Pancreas (tissue), 10 donors: ENCODE data around the gene IZUMO1. TPM values are rescaled to one million over a fixed set of nuclear protein-coding genes. Genes with fewer than 3 reads are reported as not detected.
A peak's percentile ranks its signal among the peaks of the same experiment; 100 is the strongest.
"Not testable (repeated sequence)": the region's sequence is repeated elsewhere in the genome, so short reads cannot be mapped to it uniquely, and the experiment has no call there.

Experiments used
- ATAC-seq, 4 donors: fragments of 200-7000 bp; cut with Tn5 transposase; one replicate each; pipeline versions ENCODE4 v1.8.0 to v1.9.1; 2020; ENCODE audit warnings: mild to moderate bottlenecking in 4 of 4, moderate library complexity in 4 of 4
- DNase-seq, 6 donors: peaks; one replicate each; pipeline ENCODE4 v3.0.0-alpha.2; 2020
- FAIRE-seq: peaks from 2 replicates; lab custom pipeline; 2012; peaks lifted over from hg19 to GRCh38; lab: Jason Lieb, UNC
- H3K27ac ChIP-seq, 4 donors: fragments of 200-600 bp; sonication (generic); 1 replicate in 3 of 4; 2 replicates in 1 of 4; pipeline versions ENCODE4 v1.5.0 to v1.8.0; 2020
- H3K27me3 ChIP-seq, 4 donors: fragments of 200-600 bp; one replicate each; pipeline ENCODE4 v1.8.0; 2021
- H3K36me3 ChIP-seq, 3 donors: fragments of 200-600 bp; sonication (generic) in 1 of 3; one replicate each; pipeline versions ENCODE4 v1.5.0 to v1.8.0; 2020 to 2021
- H3K4me1 ChIP-seq, 3 donors: fragments of 200-600 bp; one replicate each; pipeline ENCODE4 v1.8.0; 2021
- H3K4me3 ChIP-seq, 4 donors: fragments of 200-600 bp; sonication (generic) in 2 of 4; one replicate each; pipeline versions ENCODE4 v1.5.0 to v1.8.0; 2020 to 2021
- H3K9me3 ChIP-seq, 4 donors: fragments of 200-600 bp; one replicate each; pipeline ENCODE4 v1.8.0; 2021
- CTCF ChIP-seq, 4 donors: fragments of 200-600 bp; sonication (generic) in 3 of 4; IDR thresholded peaks; one replicate each; pipeline versions ENCODE4 v1.5.0 to v1.8.0; 2021; ENCODE audit warnings: antibody characterized with exemption in 4 of 4
- WGBS, 2 donors: extraction: QIAGEN DNeasy Blood & Tissue Kit; methylation state at CpG; one replicate each; pipeline ENCODE4 v1.1.7; 2013; 5-methylcytosine and 5-hydroxymethylcytosine counted together
- intact Hi-C, 3 donors: fragments of 100-400 bp; cut with DNase I; formaldehyde crosslinking; loops; one replicate each; pipeline versions ENCODE4 v1.11.1 to v1.14.2; 2022
- polyA plus RNA-seq, 2 donors: library from polyadenylated mRNA; stranded (reverse); fragments of 200-250 nt; gene quantifications; one replicate each; pipeline ENCODE4 v1.2.3, GENCODE V29; 2013
- total RNA-seq, 6 donors: library from RNA; stranded (reverse); fragmentation: NEBNext Ultra II Directional in 4 of 6; extraction: Animal tissue kit (Norgen Biotek cat#: 25700) in 4 of 6; gene quantifications; one replicate each; pipeline versions ENCODE4 v1.2.1 to v1.2.4, GENCODE V29; 2021 to 2023
- donor health status: healthy with polysubstance abuse.
- donor health status: DM: no; HTN: no; CAD: no; lungs with moderate emphysema.
- donor health status: DM: no; HTN: no; CAD: no.
- donor health status: control.
- donor health status: control.
- donor health status: Bipolar disorder and iron deficiency.
- donor health status: DM: yes; HTN: yes; CAD: no.
- donor health status: DM: no; HTN: no; CAD: no.
- donor health status: DM: no; HTN: no; CAD: no.
- donor health status: DM: yes; HTN: yes; CAD: no.

IZUMO1 gene
- total and polyA plus RNA-seq, 8 donors = 0.73 to 4.6 (median 2.1) TPM

DNA sequence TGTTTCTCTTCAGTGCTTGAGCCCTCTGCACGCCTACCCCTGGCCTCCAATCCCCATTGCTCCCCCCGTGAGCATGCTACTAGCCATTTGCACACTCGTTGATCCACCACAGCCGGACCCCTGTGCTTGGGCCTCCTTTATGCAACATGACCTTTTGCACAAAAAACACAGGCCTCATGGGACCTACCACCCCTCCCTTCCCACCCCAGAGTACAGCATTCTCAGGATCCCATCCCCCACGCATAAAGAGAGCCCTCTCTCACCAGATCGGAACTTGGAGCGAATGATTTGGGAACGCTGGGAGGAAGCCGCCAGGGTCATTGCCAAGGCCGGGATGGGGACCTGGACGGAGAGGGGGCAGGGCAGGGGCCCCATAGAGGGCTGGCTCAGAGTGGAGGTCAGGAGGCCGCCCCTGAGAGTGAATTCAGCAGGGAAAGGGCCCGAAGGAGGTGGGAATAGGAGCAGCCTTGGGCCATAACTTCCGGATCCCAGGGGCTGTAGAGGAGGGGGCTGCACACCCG, 27.9 kb downstream of the IZUMO1 start:
- ATAC-seq = no peak

GRCh38 chr19:48718106-48718505, 28.6 kb downstream of the IZUMO1 start:
- ATAC-seq, H3K27me3 ChIP-seq, intact Hi-C loops, H3K9me3 ChIP-seq, H3K4me3 ChIP-seq, DNase-seq, H3K36me3 ChIP-seq, FAIRE-seq, H3K4me1 ChIP-seq, H3K27ac ChIP-seq: not testable (repeated sequence)
- 91 to 93% methylated on average over 12 to 13 of the region's 13 CpGs for WGBS, 2 donors

More for the DNA sequence above, 27.9 kb downstream of the IZUMO1 start:
- Histone ChIP-seq H3K9me3 (no peaks in the 10 kb centered on the region), H3K36me3 (no peaks in the 10 kb centered on the region), H3K4me3 (peak overlapping the region in 1 of 4 donors; percentile 52), H3K27me3 (no peaks in the 10 kb centered on the region), H3K27ac (no peak overlapping the region), H3K4me1 (no peaks in the 10 kb centered on the region)
- FAIRE-seq (no peak), DNase-seq (no peak)
- intact Hi-C loops = no loop called here
- TF ChIP-seq CTCF (IDR thresholded peaks at IDR 0.05) = no peak
- WGBS, 2 donors = 46 to 47% methylated on average over 15 of the region's 15 CpGs

DNA sequence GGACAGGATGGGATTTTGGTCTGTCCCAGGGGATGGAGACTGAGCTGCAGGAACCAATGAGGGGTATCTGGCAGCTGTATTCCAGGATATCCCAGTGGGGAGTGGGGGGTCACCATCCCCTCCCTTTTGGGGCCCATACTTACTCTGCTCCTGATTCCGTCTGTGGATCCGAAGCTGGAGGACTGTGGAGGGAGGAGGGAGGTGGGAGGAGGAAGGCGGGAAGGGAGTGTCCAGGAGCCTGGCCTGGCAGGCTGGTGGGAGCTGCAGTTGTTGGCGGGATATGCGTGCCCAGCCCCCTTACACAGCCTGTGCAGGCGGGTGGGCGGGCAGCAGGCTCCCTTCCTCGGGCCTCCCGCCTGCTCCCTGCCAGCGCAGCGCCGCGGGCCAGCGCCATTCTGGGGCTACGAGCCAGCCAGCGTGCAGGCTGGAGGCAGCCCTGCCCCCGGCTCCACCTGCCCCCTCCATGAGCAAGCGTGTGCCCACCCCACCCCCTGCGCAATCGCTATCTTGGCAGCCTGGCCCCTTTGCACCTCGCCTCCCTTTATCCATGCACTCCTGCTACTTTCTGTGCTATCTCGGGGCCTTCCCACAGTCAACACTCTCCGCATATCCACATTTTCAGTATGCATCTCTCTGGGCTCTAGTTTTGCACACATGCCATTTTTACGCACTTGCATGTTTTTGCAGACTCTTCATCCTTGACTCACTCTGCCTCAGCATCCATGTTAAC, 30.0 kb downstream of the IZUMO1 start:
- peak overlapping the region in 2 of 4 donors; percentile 8 to 28 for H3K27ac ChIP-seq
- peak in 2 of 6 donors; percentile 38 to 52 for DNase-seq

DNA sequence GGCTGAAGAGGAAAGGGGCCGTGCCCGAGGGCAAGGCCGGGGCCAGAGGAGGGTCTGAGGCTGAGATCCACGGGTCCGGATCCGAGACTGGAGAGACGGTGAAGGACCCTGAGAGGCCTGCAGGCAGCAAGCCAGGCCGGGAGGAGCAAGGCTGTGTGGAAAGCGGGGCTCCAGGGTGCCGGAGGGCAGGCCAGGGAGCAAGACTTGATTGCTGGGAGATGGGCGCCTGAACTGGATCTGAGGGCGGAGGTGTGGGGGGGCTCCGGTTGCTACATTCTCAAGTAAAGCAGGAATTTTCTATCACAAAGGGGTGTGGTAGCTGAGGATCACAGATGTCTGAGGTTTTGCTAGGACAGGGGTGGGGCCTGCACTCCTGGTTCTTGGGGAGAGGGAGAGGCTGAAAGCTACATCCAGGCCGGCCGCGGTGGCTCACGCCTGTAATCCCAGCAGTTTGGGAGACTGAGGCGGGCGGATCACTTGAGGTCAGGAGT, 31.0 kb downstream of the IZUMO1 start:
- no peak for TF ChIP-seq CTCF (IDR thresholded peaks at IDR 0.05)
- ATAC-seq (no peak), FAIRE-seq (no peak), DNase-seq (peak in 3 of 6 donors; percentile 32 to 78 (median 59))
- Histone ChIP-seq H3K36me3 (no peaks in the 10 kb centered on the region), H3K9me3 (no peaks in the 10 kb centered on the region), H3K27me3 (no peaks in the 10 kb centered on the region), H3K4me3 (no peak overlapping the region), H3K4me1 (no peaks in the 10 kb centered on the region), H3K27ac (no peak overlapping the region)
- 80 to 83% methylated on average over 19 of the region's 19 CpGs for WGBS, 2 donors
- intact Hi-C loops = no loop called here

More for the DNA sequence above, 30.0 kb downstream of the IZUMO1 start:
- FAIRE-seq (no peak), ATAC-seq (no peak)
- no peak for TF ChIP-seq CTCF (IDR thresholded peaks at IDR 0.05)
- Histone ChIP-seq H3K4me1 (no peaks in the 10 kb centered on the region), H3K9me3 (no peaks in the 10 kb centered on the region), H3K27me3 (no peaks in the 10 kb centered on the region), H3K4me3 (peak overlapping the region in 1 of 4 donors; percentile 28), H3K36me3 (no peaks in the 10 kb centered on the region)
- WGBS, 2 donors = 28 to 46% methylated on average over 9 to 24 of the region's 24 CpGs
- intact Hi-C loops = no loop called here

DNA sequence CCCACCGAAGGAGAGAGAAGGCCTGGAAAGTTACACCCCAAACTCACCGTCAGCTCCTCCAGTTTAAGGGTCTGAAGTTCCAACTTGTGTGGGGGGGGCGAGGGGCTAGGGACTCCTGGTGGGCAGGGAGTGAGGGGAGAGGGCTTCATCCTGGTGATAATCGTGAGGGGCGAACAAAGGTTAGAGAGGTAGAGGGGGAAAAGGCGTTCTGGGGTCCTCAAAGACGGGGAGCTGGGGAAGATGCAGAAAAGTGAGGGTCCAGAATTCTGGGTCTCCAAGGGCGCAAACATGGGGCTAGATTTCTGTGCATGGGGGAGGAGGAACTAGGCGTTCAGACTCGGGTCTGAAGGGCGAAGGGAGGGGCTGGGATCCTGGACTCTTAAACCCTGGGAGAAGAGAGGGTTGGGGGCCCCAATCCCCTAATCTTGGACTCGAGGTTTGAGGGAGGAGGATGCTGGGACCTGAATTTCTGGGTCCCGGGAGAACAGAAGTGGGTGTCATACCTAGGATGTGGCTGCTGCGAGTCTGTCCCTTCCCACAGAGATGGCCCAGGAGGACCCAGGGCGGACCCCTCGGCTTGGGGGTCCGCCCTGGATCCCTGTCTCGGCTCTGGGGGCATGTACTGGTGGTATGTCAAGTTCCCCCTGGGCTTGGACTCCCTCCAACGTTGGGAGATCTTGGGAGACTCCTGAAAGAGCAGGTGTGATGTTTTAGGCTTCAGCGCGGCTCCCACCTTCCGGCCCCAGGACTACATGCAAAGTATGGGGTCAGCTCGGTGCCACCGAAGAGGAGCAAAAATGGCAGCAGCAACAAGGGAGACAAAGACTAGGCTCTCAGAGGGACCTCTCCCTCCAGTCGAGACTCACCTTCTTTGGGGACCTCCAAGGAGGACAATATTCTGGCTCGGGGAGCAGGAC, 31.7 kb downstream of the IZUMO1 start:
- WGBS, 2 donors = 55 to 57% methylated on average over 26 of the region's 26 CpGs
- Histone ChIP-seq H3K36me3 (no peaks in the 10 kb centered on the region), H3K4me1 (no peaks in the 10 kb centered on the region), H3K9me3 (no peaks in the 10 kb centered on the region), H3K4me3 (peak overlapping the region in 3 of 4 donors; percentile 18 to 63 (median 34)), H3K27me3 (no peaks in the 10 kb centered on the region), H3K27ac (peak overlapping the region; percentile 43 to 77 (median 55))
- FAIRE-seq = no peak
- no peak for ATAC-seq
- intact Hi-C loops = no loop called here
- DNase-seq = peak in 3 of 6 donors; percentile 44 to 63 (median 57)
- TF ChIP-seq CTCF (IDR thresholded peaks at IDR 0.05) = no peak
